Liver (tissue), 9 donors: ENCODE measurements around the gene ZC3H12C. TPM values are rescaled to one million over a fixed set of nuclear protein-coding genes. Genes with fewer than 3 reads are reported as not detected.

Experiments used
- DNase-seq: peaks from one replicate; pipeline ENCODE4 v3.0.0-alpha.2; 2017; ENCODE audit warnings: low spot score
- H3K27ac ChIP-seq, 2 donors: one replicate each; pipeline ENCODE4 v1.7.0; 2013; ENCODE audit warnings: inconsistent platforms in 2 of 2, low read length in 2 of 2, control low read depth in 1 of 2, low read depth in 1 of 2, mild to moderate bottlenecking in 1 of 2
- H3K27me3 ChIP-seq, 4 donors: one replicate each; pipeline versions ENCODE4 v1.6.1 to v1.7.0; 2013; ENCODE audit warnings: low read length in 3 of 4, inconsistent platforms in 1 of 4, mild to moderate bottlenecking in 1 of 4, moderate library complexity in 1 of 4; ENCODE audit not compliant: control insufficient read depth in 4 of 4, insufficient read depth in 4 of 4
- H3K36me3 ChIP-seq, 4 donors: one replicate each; pipeline versions ENCODE4 v1.6.1 to v1.7.0; 2013; ENCODE audit warnings: low read length in 3 of 4, mild to moderate bottlenecking in 3 of 4, low read depth in 1 of 4, moderate library complexity in 1 of 4; ENCODE audit not compliant: control insufficient read depth in 4 of 4, insufficient read depth in 3 of 4
- H3K4me1 ChIP-seq, 4 donors: one replicate each; pipeline versions ENCODE4 v1.6.1 to v1.7.0; 2013; ENCODE audit warnings: low read length in 3 of 4, mild to moderate bottlenecking in 3 of 4, moderate library complexity in 1 of 4; ENCODE audit not compliant: control insufficient read depth in 4 of 4, insufficient read depth in 4 of 4
- H3K4me3 ChIP-seq, 3 donors: one replicate each; pipeline versions ENCODE4 v1.6.1 to v1.7.0; 2013; ENCODE audit warnings: low read length in 3 of 3, control low read depth in 1 of 3, low read depth in 1 of 3, mild to moderate bottlenecking in 1 of 3
- H3K9ac ChIP-seq, 2 donors: one replicate each; pipeline ENCODE4 v1.7.0; 2013; ENCODE audit warnings: low read length in 2 of 2, mild to moderate bottlenecking in 2 of 2, moderate library complexity in 2 of 2, control low read depth in 1 of 2, low read depth in 1 of 2
- H3K9me3 ChIP-seq, 4 donors: one replicate each; pipeline versions ENCODE4 v1.6.1 to v1.7.0; 2013; ENCODE audit warnings: low read length in 3 of 4; ENCODE audit not compliant: control insufficient read depth in 4 of 4
- EGR1 ChIP-seq, 2 donors: IDR thresholded peaks; 2 replicates each; pipeline ENCODE4 v1.6.1; 2016 to 2018; ENCODE audit warnings: antibody characterized with exemption in 2 of 2, low read depth in 2 of 2
- FOXA1 ChIP-seq: IDR thresholded peaks from 2 replicates; pipeline ENCODE4 v1.6.1; 2016; ENCODE audit warnings: antibody characterized with exemption
- GABPA ChIP-seq, 2 donors: IDR thresholded peaks in 1 of 2; conservative IDR thresholded peaks in 1 of 2; 2 replicates each; pipeline ENCODE4 v1.6.1; 2016; ENCODE audit warnings: antibody characterized with exemption in 2 of 2, mild to moderate bottlenecking in 1 of 2, moderate library complexity in 1 of 2
- HNF4A ChIP-seq, 2 donors: conservative IDR thresholded peaks; 2 replicates each; pipeline ENCODE4 v1.6.1; 2016; ENCODE audit warnings: antibody characterized with exemption in 2 of 2, mild to moderate bottlenecking in 2 of 2
- HNF4G ChIP-seq: IDR thresholded peaks from 2 replicates; pipeline ENCODE4 v1.6.1; 2016; ENCODE audit warnings: antibody characterized with exemption
- JUND ChIP-seq, 2 donors: IDR thresholded peaks; 2 replicates each; pipeline ENCODE4 v1.6.1; 2016; ENCODE audit warnings: antibody characterized with exemption in 2 of 2
- MAX ChIP-seq: IDR thresholded peaks from 2 replicates; pipeline ENCODE4 v1.6.1; 2016; ENCODE audit warnings: antibody characterized with exemption
- NR2F2 ChIP-seq: IDR thresholded peaks from 2 replicates; pipeline ENCODE4 v1.6.1; 2016; ENCODE audit warnings: antibody characterized with exemption
- RAD21 ChIP-seq, 2 donors: IDR thresholded peaks; 2 replicates each; pipeline ENCODE4 v1.6.1; 2016; ENCODE audit warnings: antibody characterized with exemption in 2 of 2, mild to moderate bottlenecking in 2 of 2
- RXRA ChIP-seq, 2 donors: IDR thresholded peaks; 2 replicates each; pipeline ENCODE4 v1.6.1; 2017 to 2018; ENCODE audit warnings: antibody characterized with exemption in 2 of 2, mild to moderate bottlenecking in 1 of 2
- SP1 ChIP-seq: IDR thresholded peaks from 2 replicates; pipeline ENCODE4 v1.6.1; 2018; ENCODE audit warnings: antibody characterized with exemption, mild to moderate bottlenecking
- TAF1 ChIP-seq: conservative IDR thresholded peaks from 2 replicates; pipeline ENCODE4 v1.6.1; 2016; ENCODE audit warnings: antibody characterized with exemption, mild to moderate bottlenecking
- YY1 ChIP-seq: IDR thresholded peaks from 2 replicates; pipeline ENCODE4 v1.6.1; 2016; ENCODE audit warnings: antibody characterized with exemption, mild to moderate bottlenecking
- WGBS: extraction: QIAGEN DNeasy Blood & Tissue Kit; methylation state at CpG from one replicate; pipeline ENCODE4 v1.1.7; 2013; 5-methylcytosine and 5-hydroxymethylcytosine counted together
- polyA plus RNA-seq, 2 donors: library from polyadenylated mRNA; stranded (reverse) in 1 of 2; unstranded in 1 of 2; fragments of 200-250 nt in 1 of 2; fragments of >200 nt in 1 of 2; fragmentation: Nextera tagmentation in 1 of 2; extraction: Ambion mirVana in 1 of 2; gene quantifications; one replicate each; pipeline versions ENCODE4 v1.2.1 to v1.2.3, GENCODE V29; 2013 to 2015
- total RNA-seq, 2 donors: library from RNA; depleted of rRNA; stranded (reverse); fragments of >200 nt; gene quantifications; one replicate each; pipeline ENCODE4 v1.2.3, GENCODE V29; 2014
- TF ChIP-seq, protein P1 (sequence below): IDR thresholded peaks from 2 replicates; pipeline ENCODE4 v1.6.1; 2016; ENCODE audit warnings: antibody characterized with exemption, mild to moderate bottlenecking
- TF ChIP-seq, protein P2 (sequence below): IDR thresholded peaks from 2 replicates; pipeline ENCODE4 v1.6.1; 2016; ENCODE audit warnings: antibody characterized with exemption
- donor health status: healthy.
- donor health status: healthy.
- donor health status: healthy.
- donor health status: healthy.
- donor health status: healthy.

ZC3H12C gene
- total and polyA plus RNA-seq, 4 donors, result 0.92 to 9.6 (median 2.3) TPM

DNA sequence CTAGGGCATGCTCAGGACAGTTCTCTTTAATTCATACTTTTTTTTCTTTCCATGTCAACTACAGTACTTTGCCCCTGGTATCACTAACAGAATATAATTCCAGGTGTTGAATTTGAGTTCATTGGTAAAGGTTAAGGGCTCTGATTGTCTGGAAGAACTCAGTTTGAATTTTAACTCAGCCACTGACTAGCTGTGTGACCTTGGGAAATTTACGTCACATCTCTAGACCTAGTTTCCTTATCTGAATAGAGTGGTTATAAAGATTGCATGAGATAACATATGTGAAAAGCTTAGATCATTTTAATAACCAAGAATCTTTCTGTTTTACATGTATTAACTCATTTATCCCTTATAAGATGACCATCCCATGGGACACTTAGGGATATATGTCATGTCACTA, 15.8 kb upstream of the ZC3H12C start:
- Histone ChIP-seq H3K9ac (no peak overlapping the region), H3K4me1 (no peaks in the 10 kb centered on the region), H3K4me3 (no peak overlapping the region), H3K36me3 (no peaks in the 10 kb centered on the region), H3K27ac (no peak overlapping the region), H3K27me3 (no peaks in the 10 kb centered on the region), H3K9me3 (no peaks in the 10 kb centered on the region)
- 69% methylated on average over 1 of the region's 1 CpG for WGBS
- DNase-seq, result no peak
- TF ChIP-seq RAD21 (IDR thresholded peaks at IDR 0.05) (no peak), HNF4A (conservative IDR thresholded peaks at IDR 0.05) (no peak), EGR1 (IDR thresholded peaks at IDR 0.05; ENCODE audit: low read depth in 2 of 2) (no peak), GABPA (IDR thresholded peaks at IDR 0.05 in 1 of 2, conservative IDR thresholded peaks at IDR 0.05 in 1 of 2) (no peak), RXRA (IDR thresholded peaks at IDR 0.05) (no peak), NR2F2 (no peak), YY1 (no peak), TAF1 (no peak), HNF4G (no peak), FOXA1 (no peak), MAX (no peak), SP1 (no peak)
- TF ChIP-seq, protein P1, sequence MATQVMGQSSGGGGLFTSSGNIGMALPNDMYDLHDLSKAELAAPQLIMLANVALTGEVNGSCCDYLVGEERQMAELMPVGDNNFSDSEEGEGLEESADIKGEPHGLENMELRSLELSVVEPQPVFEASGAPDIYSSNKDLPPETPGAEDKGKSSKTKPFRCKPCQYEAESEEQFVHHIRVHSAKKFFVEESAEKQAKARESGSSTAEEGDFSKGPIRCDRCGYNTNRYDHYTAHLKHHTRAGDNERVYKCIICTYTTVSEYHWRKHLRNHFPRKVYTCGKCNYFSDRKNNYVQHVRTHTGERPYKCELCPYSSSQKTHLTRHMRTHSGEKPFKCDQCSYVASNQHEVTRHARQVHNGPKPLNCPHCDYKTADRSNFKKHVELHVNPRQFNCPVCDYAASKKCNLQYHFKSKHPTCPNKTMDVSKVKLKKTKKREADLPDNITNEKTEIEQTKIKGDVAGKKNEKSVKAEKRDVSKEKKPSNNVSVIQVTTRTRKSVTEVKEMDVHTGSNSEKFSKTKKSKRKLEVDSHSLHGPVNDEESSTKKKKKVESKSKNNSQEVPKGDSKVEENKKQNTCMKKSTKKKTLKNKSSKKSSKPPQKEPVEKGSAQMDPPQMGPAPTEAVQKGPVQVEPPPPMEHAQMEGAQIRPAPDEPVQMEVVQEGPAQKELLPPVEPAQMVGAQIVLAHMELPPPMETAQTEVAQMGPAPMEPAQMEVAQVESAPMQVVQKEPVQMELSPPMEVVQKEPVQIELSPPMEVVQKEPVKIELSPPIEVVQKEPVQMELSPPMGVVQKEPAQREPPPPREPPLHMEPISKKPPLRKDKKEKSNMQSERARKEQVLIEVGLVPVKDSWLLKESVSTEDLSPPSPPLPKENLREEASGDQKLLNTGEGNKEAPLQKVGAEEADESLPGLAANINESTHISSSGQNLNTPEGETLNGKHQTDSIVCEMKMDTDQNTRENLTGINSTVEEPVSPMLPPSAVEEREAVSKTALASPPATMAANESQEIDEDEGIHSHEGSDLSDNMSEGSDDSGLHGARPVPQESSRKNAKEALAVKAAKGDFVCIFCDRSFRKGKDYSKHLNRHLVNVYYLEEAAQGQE, result no peak
- TF ChIP-seq, protein P2, sequence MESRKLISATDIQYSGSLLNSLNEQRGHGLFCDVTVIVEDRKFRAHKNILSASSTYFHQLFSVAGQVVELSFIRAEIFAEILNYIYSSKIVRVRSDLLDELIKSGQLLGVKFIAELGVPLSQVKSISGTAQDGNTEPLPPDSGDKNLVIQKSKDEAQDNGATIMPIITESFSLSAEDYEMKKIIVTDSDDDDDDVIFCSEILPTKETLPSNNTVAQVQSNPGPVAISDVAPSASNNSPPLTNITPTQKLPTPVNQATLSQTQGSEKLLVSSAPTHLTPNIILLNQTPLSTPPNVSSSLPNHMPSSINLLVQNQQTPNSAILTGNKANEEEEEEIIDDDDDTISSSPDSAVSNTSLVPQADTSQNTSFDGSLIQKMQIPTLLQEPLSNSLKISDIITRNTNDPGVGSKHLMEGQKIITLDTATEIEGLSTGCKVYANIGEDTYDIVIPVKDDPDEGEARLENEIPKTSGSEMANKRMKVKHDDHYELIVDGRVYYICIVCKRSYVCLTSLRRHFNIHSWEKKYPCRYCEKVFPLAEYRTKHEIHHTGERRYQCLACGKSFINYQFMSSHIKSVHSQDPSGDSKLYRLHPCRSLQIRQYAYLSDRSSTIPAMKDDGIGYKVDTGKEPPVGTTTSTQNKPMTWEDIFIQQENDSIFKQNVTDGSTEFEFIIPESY, result no peak

DNA sequence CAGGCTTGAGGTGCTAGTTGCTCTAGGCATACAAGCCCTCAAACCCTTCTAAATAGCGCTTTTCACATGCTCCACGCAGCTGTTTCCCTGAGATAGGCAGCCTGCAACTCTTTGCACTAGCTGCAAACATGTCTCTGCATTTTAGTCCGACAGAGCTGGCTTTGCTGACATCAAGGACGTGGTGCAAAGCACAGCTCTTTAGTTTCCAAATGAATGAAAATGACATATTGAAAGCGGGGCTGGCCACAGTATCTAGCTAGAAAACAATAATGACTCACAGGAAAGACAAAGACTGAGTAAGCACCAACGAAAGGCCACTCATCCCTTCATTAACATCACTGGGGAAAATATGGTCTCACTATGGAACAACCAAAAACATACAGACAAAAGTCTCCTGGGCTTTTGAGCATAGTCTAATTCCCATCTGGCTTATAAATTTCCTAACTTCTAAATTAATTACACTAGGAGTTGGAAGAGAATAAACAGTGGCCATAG, 15.3 kb upstream of the ZC3H12C start:
- no peak overlapping the region for H3K27ac ChIP-seq
- TF ChIP-seq YY1 (no peak), JUND (IDR thresholded peaks at IDR 0.05) (peak in 1 of 2 donors; percentile 21)
- no peak for DNase-seq
- no peaks in the 10 kb centered on the region for H3K36me3 ChIP-seq
- H3K9me3 ChIP-seq, result no peaks in the 10 kb centered on the region
- H3K27me3 ChIP-seq, result no peaks in the 10 kb centered on the region
- H3K4me1 ChIP-seq, result no peaks in the 10 kb centered on the region
- H3K9ac ChIP-seq, result no peak overlapping the region
- H3K4me3 ChIP-seq, result peak overlapping the region in 1 of 3 donors; percentile 15
- WGBS, result 67% methylated on average over 6 of the region's 6 CpGs
